NT2/D1 (cell line): ENCODE measurements around the gene CA7.

Experiments
- DNase-seq: peaks from one replicate; pipeline ENCODE4 v3.0.0-alpha.2; 2011; ENCODE audit warnings: low read depth, low spot score
- H3K27me3 ChIP-seq: 2 replicates; pipeline ENCODE4 v1.6.0; 2011; ENCODE audit warnings: mild to moderate bottlenecking; ENCODE audit not compliant: insufficient read length, insufficient read depth
- H3K36me3 ChIP-seq: 2 replicates; pipeline ENCODE4 v1.6.1; 2011; ENCODE audit warnings: mild to moderate bottlenecking, low read length, mixed read lengths; ENCODE audit not compliant: insufficient read depth, insufficient read length
- H3K4me1 ChIP-seq: 2 replicates; pipeline ENCODE4 v1.5.1; 2011; ENCODE audit not compliant: insufficient read depth, insufficient read length
- H3K4me3 ChIP-seq: 2 replicates; pipeline ENCODE4 v1.5.1; 2011; ENCODE audit warnings: low read depth; ENCODE audit not compliant: insufficient read length
- H3K9ac ChIP-seq: 2 replicates; pipeline ENCODE4 v1.6.0; 2011; ENCODE audit warnings: low read depth; ENCODE audit not compliant: insufficient read length
- H3K9me3 ChIP-seq: 2 replicates; pipeline ENCODE4 v1.5.1; 2011; ENCODE audit warnings: mild to moderate bottlenecking, low read length; ENCODE audit not compliant: insufficient read depth
- SUZ12 ChIP-seq: IDR thresholded peaks from 2 replicates; pipeline ENCODE4 v1.6.1; 2011; ENCODE audit not compliant: insufficient read length, insufficient read depth; ENCODE audit errors: extremely low read depth
- YY1 ChIP-seq: IDR thresholded peaks from 2 replicates; pipeline ENCODE4 v1.6.1; 2011; ENCODE audit not compliant: insufficient read length, insufficient read depth
- ZNF274 ChIP-seq: IDR thresholded peaks from 2 replicates; pipeline ENCODE4 v1.6.1; 2011; ENCODE audit warnings: mild to moderate bottlenecking, low read depth, low read length

The CA7 gene

DNA sequence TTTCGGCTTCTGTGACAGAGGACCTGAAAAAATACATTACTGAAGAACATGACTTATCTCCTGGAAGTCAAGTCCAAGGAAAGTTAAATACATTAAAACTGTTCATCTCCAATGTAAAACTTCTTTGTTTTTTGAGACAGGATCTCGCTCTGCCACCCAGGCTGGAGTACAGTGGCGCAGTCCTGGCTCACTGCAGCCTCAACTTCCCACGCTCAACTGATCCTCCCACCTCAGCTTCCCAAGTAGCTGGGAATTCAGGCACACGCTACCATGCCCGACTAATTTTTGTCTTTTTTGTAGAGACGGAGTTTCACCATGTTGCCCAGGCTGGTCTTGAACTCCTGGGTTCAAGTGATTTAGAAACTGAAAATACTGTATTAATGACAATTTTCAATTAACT is 33.2 kb upstream of the CA7 start:
- Histone ChIP-seq H3K9me3 (no peaks in the 10 kb centered on the region), H3K27me3 (no peaks in the 10 kb centered on the region), H3K9ac (no peak overlapping the region), H3K4me1 (no peaks in the 10 kb centered on the region), H3K36me3 (peaks cover 87% of the 10 kb centered on the region), H3K4me3 (no peak overlapping the region)
- DNase-seq, result no peak
- TF ChIP-seq ZNF274 (no peak), YY1 (no peak), SUZ12 (no peak)

DNA sequence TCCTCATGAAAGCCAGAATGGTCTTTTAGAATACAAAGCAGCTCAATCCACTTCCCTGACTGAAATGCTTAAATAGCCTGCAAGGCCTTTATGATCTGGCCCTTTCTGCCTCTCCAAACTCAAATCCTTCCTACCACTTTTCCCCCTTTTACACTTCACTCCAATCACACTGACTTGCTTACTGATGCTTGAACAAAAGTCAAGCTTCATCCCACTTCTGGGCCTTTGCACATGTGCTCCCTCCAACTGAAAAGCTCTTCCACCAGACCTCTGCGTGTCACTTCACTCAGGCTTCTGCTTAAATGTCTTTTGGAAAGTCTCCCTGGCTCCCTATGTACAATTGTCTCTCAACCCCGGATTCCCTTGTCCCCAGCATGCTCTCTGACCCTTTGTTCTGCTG is 29.5 kb upstream of the CA7 start:
- Histone ChIP-seq H3K4me3 (no peak overlapping the region), H3K9ac (no peak overlapping the region), H3K9me3 (no peaks in the 10 kb centered on the region), H3K4me1 (no peaks in the 10 kb centered on the region), H3K36me3 (peaks cover 90% of the 10 kb centered on the region), H3K27me3 (no peaks in the 10 kb centered on the region)
- TF ChIP-seq ZNF274 (no peak), SUZ12 (no peak), YY1 (no peak)
- no peak for DNase-seq

DNA sequence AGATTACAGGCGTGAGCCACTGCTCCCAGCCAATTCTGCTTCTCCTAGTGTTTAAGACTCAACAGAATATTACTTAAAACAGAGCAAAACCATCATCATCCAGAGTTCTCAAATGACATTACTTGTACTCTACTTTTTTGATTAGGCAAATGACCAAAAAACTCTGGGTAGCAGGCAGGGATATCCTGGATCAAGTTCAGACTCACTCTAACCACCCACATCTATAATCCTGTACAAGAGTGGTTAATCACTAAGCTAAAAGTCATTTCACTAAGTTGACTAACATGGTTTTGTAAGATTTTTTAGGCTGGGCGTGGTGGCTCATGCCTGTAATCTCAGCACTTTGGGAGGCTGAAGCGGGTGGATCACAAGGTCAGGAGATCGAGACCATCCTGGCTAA is 20.2 kb upstream of the CA7 start:
- TF ChIP-seq SUZ12, result no peak
- no peak overlapping the region for H3K9ac ChIP-seq
- no peak overlapping the region for H3K4me3 ChIP-seq
- peaks cover 72% of the 10 kb centered on the region for H3K36me3 ChIP-seq
- no peak for DNase-seq
- H3K4me1 ChIP-seq, result no peaks in the 10 kb centered on the region
- no peaks in the 10 kb centered on the region for H3K27me3 ChIP-seq
- no peaks in the 10 kb centered on the region for H3K9me3 ChIP-seq

- Histone ChIP-seq H3K9me3 (no peaks in the 10 kb centered on the region), H3K9ac (peak within 1 kb of the TSS; percentile 97), H3K36me3 (peaks cover 33% of the 10 kb centered on the region), H3K4me1 (peaks cover 3% of the 10 kb centered on the region), H3K4me3 (peak within 1 kb of the TSS; percentile 79), H3K27me3 (peaks cover 9% of the 10 kb centered on the region)
- peak; percentile 88 for DNase-seq
- TF ChIP-seq YY1 (peak; percentile 54), SUZ12 (no peak), ZNF274 (no peak)
Observed at GRCh38 chr16:66830422-66831404, 13.5 kb upstream of the CA7 start, which contains the start of gene NAE1. TSS of gene NAE1 (minus strand) at chr16:66830976. CDS start at chr16:66830899, 77 bp downstream.

DNA sequence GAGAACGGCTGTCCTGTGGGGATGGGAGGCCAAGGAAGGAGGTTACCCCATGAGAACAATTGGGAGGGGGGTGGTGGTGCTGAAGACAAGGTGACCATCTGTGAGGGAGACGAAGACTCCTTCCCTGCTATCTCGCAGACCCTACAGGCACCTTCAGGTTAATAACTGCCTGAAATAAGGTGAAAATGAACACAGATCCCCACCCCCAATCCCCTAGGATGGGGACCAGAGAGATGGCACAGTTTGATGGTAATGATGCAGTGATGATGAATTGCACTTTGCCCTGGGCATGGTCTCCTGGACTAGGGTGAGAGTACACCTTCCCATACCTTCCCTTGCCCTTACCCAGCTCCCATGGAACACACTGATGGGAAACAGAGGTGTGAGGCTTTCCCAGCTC is 12.0 kb upstream of the CA7 start:
- H3K36me3 ChIP-seq, result peaks cover 18% of the 10 kb centered on the region
- H3K27me3 ChIP-seq, result peaks cover 9% of the 10 kb centered on the region
- H3K4me3 ChIP-seq, result no peak overlapping the region
- no peaks in the 10 kb centered on the region for H3K9me3 ChIP-seq
- peaks cover 3% of the 10 kb centered on the region for H3K4me1 ChIP-seq
- no peak for DNase-seq
- H3K9ac ChIP-seq, result no peak overlapping the region
- TF ChIP-seq SUZ12 (no peak), ZNF274 (no peak), YY1 (no peak)

GRCh38 chr16:66832661-66833305 is 11.4 kb upstream of the CA7 start:
- H3K9ac ChIP-seq, result no peak overlapping the region
- H3K27me3 ChIP-seq, result peaks cover 9% of the 10 kb centered on the region
- no peak overlapping the region for H3K4me3 ChIP-seq
- no peak for DNase-seq
- peaks cover 3% of the 10 kb centered on the region for H3K4me1 ChIP-seq
- H3K9me3 ChIP-seq, result no peaks in the 10 kb centered on the region
- TF ChIP-seq ZNF274, result no peak
- TF ChIP-seq SUZ12, result no peak
- no peak for TF ChIP-seq YY1
- peaks cover 13% of the 10 kb centered on the region for H3K36me3 ChIP-seq

GRCh38 chr16:66834746-66835145 is 9.5 kb upstream of the CA7 start:
- Histone ChIP-seq H3K4me3 (no peak overlapping the region), H3K9me3 (no peaks in the 10 kb centered on the region), H3K27me3 (peaks cover 9% of the 10 kb centered on the region), H3K4me1 (no peaks in the 10 kb centered on the region), H3K36me3 (no peaks in the 10 kb centered on the region), H3K9ac (no peak overlapping the region)
- TF ChIP-seq SUZ12, result no peak
- TF ChIP-seq YY1, result no peak
- no peak for TF ChIP-seq ZNF274
- DNase-seq, result no peak
